Stimulated activated CD8-positive, alpha-beta memory T cell treated with anti-CD3 and anti-CD28 coated beads, Interleukin-15, amount 100 ng/mL, for 4 hours (primary cell): Measurements from ENCODE around the gene MYCN.
"Not testable (repeated sequence)": the region's sequence is repeated elsewhere in the genome, so short reads cannot be mapped to it uniquely, and the experiment has no call there.

Experiments
- DNase-seq, 2 donors: peaks; one replicate each; pipeline ENCODE4 v3.0.0-alpha.2; 2020; ENCODE audit warnings: low read depth in 2 of 2

The MYCN gene

DNA sequence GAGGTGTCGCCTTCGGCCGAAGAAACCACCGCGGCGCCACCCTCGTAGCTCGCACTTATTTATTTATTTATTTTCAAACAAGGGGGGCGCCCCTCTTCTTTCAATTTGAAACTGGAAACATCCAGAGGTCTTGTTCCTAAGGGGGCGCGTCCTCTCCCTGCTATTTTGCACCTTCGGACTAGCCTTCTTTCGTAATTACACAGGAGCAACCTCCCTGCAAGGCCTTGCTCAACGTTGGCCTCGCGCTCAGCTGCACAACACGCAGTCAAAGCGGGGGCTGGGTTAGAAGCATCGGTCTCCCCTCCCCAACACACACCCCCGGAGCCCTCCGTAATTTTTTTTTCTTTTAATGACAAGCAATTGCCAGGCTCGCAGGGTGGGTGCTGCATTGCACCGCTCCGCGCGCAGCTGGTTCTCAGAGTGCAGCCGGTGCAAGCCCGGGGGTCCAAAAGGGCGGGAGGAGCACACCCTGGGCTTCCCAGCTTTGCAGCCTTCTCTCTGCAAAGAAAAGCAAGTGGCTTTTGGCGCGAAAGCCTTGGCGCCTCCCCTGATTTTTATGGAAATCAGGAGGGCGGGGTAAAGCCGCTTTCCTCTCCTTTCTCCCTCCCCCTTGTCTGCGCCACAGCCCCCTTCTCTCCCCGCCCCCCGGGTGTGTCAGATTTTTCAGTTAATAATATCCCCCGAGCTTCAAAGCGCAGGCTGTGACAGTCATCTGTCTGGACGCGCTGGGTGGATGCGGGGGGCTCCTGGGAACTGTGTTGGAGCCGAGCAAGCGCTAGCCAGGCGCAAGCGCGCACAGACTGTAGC lies at the start of gene MYCN:
Gene MYCN (plus strand): TSS at position 697 of the 807 bp plus-strand sequence. CDS start 1,515 bp downstream, outside the sequence.
- no peak for DNase-seq

DNA sequence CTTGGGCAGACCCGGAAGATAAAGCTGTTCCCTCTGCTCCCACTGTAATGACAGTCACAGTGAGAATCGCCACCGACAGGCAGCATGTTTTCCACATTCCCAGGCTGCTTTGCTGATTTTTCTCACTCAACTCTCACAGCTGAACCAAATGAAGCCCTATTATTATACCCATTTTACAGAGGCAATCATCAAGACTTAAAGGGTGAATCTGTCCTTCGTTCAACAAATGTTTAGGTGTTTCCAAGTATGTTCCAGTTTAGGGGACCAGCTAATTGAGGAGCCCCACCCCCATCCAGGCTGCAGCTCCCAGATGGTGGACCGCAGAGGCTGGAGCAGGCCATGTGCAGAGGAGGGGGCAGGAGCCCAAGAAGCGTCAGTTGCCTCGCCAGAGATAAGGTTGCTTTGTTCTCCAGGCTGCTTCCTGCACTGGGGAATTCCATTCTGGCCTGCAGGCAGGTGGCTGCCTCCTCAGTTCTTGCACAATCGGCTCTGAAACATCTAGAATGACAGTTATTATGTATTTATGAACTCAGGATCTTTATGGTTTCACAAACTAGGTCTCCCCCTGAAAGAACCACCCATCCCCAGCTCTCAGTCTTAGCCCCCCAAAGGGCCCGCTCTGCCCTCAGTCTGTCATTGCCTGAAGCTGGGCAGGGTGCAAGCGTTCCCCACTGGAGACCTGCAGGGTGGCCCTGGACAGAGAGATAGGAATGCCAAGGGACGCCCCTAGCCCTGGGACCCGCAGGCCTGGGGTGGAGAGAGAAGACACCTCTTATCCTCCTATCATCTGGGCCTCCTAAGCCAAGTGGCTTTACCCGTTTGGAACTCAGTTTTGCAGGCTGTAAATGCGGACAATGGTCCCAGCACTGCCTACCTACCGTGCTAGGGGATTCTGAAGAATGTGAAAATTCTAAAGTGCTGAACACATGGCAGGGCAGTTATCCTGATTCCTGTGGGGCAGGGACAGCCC lies 49.1 kb upstream of the MYCN start:
- no peak for DNase-seq

DNA sequence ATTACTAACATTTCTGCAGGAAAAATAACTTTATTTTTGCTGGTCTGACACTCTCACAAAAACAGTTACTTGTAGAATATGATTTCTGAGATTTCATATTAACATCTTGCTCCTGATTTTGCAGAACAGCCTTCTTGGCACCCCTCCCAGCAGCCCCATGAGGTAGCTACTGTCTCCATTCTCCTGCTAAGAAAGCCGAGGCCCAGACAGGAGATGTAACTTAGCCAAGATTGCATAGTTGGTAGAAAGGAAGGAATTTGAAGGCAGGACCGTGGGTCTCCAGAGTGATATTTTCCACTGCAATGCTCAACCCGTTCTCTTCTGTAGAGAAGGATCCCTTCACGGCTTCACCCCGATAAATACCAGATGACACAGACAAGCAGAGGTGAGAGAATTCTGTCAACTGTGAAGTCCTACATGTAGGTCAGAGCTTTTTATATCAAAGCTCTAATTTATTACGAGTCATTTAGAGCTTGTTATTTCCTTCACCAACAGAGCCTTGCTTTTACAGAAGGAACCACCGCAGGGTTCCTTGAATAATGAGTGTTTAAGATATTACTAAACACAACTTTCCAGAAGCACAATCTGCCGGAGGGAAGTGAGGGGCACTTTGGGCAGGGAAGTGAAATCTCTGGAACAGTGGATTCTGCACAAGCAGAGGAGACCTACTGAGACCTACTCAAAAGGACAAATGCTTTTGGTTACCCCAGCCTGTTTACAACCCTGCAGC lies 48.0 kb upstream of the MYCN start:
- no peak for DNase-seq

DNA sequence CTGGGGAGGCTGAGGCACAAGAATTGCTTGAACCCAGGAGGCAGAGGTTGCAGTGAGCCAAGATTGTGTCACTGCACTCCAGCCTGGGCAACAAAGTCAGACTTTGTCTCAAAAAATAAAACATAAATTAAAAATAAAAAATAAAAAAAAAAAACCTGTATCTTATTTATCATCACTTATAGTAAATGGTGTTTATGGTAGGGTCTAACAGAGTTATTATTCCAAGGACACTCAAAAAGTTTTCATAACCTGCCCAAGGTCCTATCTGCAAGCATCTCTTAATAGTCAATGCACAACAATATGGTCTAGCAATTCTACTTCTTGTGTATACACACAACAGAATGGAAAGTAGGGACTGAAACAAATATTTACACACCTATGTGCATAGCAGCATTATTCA lies 47.3 kb upstream of the MYCN start:
- no peak for DNase-seq

DNA sequence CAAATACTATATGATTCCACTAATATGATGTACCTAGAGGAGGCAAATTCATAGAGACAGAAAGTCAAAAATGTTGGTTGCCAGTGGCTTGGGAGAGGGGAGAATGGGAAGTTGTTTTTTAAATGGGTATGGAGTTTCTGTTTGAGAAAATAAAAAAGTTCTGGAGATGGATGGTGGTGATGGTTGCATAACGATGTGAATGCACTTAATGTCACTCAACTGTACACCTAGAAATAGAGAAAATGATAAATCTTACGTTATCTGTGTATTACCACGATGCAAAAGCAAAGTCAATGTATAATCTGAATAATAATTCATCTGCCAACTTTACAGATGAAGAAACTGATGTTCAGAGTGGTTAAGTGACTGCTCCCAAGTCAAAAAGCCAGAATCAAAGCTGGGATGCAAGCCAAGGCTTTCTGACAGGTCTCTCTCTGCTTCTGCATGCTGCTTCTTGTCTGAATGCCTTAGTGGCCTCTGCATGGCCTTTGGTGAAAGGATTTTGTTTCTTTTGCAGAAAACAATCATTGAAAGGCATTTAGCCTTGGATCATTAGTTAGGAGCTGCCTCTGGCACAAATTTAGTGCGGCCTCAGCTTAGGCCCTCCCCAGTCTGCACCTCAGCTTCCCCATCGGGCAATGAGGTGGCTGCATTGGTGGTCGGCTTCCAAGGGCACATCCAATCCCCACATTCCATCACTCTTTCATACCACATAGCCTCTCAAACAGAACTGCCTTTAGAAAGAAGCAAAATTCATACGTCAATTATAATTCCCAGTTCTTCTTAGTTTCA lies 46.5 kb upstream of the MYCN start:
- no peak for DNase-seq

DNA sequence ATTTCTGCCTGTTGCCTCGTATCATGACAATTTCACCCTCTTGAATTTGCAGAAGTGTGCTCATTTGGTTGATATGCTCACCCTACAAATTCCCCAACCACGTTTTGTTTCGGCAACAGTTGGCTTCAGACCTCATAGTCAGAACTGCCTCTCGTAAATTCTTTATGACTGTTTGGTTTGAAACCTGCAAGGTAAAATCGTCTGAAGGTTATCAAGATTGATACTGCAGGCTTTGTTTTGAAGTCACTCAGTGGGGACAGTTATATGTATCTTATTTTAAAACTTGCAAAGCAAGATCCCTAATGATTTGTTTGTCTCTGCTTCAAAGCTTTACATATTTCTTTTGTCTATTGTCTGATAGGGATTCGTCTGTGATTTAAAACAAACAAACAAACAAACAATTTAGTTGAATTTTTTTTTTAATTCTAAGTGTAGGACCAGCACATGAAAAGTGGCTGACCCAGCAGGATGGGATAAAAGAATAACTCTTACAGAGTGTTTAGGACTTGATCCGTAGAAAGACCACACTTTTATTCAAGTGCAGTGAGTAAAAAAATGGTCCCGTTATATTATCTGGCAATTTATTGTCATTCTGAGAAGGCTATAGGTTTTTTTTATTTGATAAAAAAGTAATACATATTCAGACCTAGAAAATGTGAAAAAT lies 45.7 kb upstream of the MYCN start:
- DNase-seq, result no peak

DNA sequence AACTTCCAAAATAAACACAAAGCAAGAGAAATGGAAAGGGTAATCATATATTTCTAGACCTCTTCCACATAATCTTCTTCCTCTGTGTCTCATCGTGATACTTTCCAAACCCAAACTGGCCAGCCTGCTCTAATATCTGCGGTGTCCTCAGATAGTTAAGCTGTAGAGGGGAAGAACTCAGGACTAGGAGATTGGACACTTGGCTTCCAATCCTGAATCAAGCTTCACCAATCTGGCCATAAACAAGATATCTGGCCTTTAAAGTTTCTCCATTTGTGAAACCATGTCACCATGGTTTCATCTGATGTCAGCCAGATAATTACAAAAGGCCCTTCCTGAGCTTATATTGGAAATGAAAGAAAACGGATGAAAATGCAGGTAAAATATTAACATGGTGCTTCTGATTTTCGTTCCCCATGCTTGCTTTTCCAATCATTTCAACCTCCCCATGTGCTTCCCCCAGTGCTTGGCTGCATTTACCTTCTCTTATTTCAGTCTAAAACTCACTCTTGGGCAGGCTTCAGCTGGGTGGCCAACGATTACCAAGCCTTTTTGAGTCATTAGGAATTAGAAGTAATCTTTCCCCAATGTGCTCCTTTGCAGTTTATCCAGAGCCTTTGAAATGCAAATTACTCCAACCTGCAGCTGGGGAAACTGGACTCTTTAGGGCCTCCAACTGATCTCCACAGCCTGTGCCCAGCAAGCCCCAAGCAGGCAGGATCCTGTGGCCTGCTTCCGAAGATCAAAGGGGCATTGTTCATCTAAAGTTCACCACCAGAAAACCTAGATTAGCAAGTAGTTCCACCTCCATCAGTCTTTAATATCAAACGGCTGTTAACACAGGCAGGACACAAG lies 44.5 kb upstream of the MYCN start:
- no peak for DNase-seq

DNA sequence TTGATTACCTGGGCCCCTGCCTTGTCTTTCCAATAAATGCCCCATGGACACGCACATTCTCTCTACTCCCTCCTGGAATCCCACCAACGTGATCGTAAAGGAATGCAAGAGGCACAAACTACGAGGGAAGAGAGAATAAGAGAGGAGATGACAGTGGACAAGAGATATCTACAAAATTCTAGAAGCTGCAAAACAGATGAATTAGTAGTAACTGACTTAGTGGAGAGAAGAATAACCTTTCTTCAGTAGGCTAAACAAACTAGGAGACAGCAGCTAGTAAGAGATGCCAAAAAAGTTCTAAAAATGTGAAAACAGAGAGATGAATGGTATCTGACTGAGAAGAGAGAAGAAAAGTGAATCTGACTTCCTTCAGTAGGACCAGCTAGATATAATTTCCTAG lies 43.5 kb upstream of the MYCN start:
- no peak for DNase-seq

DNA sequence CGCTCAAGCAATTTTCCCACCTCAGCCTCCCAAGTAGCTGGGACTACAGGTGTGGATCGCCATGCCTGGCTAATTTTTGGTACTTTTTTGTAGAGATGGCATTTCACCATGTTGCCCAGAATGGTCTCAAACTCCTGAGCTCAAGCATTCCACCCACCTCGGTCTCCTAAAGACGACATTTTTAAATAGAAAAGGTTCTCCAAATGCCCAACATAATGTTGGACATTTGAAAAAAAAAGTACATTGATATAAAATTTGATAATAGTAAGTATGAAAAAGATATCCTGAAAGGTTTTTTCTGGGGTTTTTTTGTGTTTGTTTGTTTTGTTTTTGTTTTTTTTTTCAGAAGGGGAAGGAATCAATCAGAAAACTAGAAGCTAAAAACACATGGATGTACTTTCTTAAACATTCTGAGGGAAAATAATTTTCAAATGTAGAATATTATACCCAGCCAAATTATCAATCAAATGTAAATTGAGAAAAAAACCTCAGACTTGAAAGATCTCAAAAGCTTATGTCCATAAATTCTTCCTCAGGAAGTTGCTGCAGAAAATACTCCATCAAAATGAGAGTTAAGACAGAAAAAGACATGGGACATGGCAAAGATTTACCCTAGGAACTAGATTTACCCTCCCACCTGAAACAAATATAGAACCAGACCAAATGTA lies 42.8 kb upstream of the MYCN start:
- DNase-seq, result no peak

DNA sequence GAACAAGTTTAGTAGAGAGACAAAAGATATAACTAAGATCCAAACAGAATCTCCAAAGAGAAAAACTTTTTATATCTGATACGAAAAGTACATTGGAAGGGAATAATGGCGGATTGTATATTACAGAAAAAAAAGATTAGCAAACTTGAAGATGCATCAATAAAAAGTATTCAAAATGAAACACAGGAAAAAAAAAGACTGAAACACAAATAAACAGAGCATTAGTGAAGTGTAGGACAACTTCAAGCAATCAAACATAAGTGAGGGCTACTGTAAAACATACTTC lies 41.1 kb upstream of the MYCN start:
- DNase-seq, result no peak

DNA sequence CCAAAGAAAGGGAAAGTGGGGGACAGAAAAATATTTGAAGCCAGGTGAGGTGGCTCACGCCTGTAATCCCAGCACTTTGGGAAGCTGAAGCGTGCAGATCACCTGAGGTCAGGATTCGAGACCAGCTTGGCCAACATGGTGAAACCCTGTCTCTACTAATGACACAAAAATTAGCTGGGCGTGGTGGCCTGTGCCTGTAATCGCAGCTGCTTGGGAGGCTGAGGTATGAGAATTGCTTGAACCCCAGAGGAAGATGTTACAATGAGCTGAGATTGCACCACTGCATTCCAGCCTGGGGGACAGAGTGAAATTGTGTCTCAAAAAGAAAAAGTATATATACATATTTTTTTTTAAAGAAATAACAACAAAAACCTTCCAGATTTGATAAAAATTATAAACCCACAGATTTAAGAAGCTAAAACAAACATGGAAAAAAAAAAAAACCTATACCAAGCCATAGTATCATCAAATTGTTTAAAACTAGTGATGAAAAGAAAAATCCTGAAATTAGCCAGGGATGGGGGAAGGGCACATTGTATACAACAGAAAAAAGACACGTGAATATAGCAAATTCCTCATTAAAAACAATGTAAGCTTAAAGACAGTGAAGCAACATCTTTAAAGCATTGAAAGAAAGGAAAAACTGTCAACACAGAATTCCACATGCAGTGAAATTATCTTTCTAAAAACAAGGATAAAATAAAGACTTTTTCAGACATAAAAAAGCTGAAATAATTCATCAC lies 40.4 kb upstream of the MYCN start:
- no peak for DNase-seq

DNA sequence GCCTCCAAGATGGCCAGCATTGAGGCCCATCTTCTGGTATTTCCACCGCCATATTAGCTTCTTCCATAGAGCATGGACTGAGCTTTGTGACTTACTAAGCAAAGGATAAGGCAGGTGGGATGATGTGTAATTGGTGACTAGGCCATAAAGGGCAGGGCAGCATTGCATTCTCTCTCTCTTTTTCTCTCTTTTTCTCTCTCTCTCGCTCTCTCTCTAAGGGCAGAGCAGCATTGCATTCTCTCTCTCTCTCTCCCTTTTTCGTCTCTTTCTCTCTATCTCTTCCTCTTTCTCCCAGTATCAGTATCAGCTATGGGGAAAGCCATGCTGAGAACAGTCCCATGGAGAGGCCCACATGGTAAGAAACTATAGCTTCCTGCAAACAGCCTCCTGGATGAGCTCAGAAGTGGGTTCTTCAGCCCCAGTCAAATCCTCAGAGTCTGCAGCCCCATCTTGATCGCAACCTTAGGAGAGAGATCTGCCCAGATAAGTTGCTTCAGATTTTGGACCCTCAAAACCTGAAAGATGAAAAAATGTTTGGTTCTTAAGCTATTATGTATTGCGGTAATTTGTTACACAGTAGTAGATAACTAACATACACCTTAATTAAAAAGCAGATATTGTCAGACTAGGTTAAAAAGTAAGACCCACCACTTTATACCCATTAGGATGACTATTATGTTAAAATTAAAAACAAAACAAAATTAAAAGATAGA lies 39.1 kb upstream of the MYCN start:
- no peak for DNase-seq

DNA sequence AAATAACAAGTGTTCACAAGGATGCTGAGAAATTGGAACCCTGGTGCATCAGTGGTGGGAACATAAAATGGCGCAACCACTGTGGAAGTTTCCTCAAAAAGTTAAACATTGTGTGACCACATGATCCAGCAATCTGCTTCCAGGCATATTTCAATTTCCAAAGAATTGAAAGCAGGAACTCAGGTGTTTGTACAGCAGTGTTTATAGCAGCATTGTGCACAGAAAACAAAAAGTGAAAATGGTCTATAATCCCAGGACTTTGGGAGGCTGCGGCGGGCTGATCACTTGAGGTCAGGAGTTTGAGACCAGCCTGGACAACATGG lies 38.6 kb upstream of the MYCN start:
- DNase-seq, result no peak

DNA sequence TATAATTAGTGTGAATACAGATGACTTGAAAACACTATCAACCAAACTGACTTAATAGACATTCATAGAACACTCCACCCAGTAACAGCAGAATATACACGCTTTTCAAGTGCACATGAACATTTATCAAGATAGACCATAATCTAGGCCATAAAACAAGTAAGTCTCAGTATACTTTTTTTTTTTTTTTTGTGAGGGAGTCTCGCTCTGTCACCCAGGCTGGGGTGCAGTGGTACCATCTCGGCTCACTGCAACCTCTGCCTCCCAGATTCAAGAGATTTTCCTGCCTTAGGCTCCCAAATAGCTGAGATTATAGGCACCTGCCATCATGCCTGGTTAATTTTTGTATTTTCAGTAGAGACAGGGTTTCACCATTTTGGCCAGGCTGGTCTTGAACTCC lies 36.4 kb upstream of the MYCN start:
- DNase-seq, result not testable (repeated sequence)

DNA sequence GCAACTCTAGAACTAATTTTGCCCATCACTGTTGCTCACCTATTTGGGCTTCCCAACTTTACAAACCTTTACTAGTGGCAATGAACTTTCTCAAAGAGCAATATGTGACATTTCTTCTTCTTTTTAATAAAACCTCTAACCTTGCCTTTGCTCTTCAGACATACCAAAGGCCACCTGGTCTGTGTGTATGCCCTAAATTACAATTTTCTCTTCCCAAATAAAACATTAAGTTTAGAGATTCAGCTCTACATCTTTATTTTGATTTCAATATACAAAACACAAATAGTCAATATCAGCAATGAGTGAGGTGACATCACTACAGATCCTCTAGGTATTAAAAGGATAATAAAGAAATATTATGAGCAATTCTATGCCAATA lies 35.1 kb upstream of the MYCN start:
- no peak for DNase-seq

DNA sequence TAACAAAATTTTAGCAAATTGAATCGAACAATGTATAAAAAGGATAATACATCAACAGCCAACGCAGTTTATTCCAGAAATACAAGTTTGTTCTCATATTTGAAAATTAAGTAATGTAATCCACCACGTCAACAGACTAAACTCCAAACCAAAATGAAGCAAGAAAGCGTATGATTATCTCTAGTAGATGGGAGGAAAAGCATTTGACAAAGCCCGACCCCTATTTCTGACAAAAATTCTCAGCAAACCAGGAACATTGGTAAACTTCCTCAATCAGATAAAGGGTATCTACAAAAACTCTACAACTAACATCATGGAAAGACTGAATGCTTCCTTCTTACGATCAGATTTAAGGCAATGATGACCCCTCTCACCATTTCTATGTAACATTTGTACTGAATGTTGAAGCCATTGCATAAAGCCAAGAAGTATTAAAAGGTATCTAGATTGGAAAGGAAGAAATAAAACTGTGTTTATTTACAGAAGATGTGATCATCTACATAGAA lies 34.3 kb upstream of the MYCN start:
- DNase-seq, result no peak

DNA sequence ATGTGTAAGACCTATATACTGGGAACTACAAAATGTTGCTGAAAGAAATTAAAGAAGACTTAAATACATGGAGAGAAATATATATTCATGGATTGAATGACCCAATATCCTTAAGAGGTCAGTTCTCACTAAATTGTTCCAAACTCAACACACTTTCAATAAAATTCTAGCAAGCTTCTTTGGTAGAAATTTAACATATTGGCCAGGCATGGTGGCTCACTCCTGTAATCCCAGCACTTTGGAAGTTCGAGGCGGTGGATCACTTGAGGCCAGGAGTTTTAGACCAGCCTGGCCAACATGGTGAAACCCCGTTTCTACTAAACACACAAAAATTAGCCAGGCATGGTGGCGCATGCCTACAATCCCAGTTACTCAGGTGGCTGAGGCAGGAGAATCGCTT lies 33.6 kb upstream of the MYCN start:
- no peak for DNase-seq
